GM19324 (cell line): ENCODE results near the gene LRBA.
"Not testable (repeated sequence)": the region's sequence is repeated elsewhere in the genome, so short reads cannot be mapped to it uniquely, and the experiment has no call there.

Experiments used
- ATAC-seq: cut with Tn5 transposase; IDR thresholded peaks from one replicate; pipeline ENCODE4 v1.9.1; 2021; ENCODE audit warnings: mild to moderate bottlenecking, moderate library complexity; ENCODE audit not compliant: unreplicated experiment, low FRiP score

The LRBA gene

DNA sequence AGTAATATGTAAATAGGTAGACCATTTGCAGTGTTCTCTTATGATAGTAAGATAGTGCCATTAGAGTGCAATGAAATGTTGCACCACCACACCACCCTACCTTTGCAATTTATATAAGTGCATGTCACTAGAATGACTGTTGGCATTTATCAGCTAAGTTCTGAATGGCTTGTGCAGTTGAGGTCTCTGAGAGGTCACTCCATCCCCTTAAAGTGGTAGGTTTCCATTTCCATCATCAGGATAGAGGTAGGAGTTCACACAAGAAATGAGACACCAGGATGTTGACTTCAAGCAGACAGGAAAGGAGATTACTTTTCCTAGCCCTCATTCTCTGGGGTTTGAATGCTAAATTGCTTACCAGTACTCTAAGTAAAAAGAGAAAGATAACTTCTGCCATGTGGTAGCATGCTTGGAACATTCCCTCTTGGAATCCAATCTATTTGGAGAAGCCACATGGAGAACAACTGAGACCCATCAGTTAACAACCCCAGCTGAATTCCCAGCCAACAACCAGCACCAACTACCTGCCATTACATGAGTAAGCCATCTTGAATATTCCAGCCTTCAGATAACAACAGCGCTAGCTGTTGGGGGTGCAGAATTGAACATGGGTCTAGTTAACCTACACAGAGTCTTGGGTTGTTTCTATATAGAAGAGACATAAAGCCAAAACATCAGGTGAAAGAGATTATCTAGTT is 6.7 kb upstream of the LRBA start:
- no peak for ATAC-seq

DNA sequence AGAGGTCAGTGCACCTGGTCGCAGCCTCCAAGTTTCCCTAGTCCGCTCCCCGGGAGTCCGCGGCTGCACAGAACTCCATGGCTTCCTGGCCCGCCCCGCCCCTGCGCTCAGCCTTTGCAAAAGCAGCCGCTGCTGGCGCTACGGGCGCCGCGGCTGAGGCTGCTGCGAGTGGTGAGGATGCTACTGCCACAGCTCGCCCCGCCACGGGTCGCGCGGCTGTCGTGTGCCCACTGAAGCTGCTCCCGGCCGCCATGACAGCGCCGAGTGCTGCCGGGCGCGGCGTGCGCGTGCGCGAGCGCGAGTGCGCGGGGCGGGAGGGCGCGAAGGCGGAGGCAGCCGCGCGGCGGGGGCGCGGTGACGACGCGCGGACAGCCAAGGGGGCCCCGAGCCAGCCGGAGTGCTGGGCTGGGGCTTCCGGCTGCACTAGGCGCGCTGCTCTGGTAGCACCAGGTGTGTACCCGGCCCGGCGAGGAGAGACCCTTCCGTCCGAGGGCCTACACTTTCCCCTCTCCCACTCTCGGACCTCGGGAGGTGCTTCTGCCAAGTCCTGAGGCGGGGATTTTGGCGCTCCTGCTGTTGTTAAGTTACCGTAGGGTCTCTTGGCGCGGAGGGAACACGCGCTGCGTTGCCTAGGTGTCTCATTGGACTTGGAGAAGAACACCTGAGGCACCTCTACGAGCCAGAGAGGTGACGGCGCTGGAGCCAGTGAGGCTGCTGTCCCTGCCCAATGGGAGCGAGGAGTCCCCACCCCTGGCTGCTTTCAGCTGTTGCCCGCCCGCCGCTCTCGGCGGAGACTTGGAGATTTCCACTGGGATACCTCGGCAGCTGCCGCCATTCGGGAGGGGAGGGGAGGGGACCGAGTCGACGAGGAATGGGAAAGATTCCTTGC is 619 bp upstream of the LRBA start:
- ATAC-seq = peak; percentile 78

DNA sequence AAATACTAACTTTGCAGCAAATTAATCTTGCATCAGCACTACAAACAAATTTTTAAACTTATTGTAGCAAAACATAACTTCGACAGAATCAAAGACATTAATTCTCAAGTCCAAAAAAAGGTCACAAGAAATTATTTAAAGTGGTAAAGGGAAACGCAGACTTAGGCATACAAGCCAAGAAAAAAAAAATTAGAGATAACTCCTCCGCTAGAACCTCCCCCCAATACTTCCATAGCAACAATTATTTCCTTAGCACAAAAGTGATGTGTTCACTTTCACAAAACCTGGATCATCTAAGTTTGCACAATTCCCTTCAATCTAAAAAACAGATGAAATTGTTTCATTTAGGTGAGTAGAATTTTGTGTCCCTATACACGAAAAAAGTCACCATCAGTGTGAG is 1.1 kb downstream of the LRBA start:
- ATAC-seq = no peak

DNA sequence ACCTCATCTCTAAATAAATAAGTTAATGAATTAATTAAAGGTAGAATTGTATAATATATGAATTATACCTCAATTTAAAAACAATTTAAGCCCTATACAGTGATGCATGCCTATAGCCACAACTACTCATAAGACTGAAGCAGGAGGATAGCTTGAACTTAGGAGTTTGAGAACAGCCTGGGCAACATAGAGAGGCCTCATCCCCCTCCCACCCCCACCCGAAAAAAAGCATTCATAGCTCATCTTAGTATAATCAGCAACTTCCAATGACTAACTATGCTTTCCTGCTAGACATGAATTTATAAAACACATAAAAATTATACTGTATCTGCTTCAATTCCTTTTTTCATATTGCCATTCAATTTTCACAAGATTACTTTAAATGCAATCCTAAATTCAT is 1.6 kb downstream of the LRBA start:
- ATAC-seq = no peak

DNA sequence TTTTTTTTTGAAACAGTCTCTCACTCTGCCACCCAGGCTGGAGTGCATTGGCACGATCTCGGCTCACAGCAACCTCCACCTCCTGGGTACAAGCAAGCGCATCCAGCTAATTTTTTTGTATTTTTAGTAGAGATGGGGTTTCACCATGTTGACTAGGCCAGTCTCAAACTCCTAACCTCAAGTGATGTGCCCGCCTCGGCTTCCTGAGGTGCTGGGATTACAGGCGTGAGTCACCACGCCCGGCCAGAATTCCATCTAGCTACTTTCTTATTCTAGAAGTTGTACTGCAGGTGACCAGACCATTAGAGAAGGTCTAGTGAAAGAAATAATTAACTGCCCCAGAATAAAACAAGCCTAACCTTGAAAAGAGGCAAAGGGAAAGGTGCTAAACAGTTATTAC is 2.3 kb downstream of the LRBA start:
- ATAC-seq = no peak

DNA sequence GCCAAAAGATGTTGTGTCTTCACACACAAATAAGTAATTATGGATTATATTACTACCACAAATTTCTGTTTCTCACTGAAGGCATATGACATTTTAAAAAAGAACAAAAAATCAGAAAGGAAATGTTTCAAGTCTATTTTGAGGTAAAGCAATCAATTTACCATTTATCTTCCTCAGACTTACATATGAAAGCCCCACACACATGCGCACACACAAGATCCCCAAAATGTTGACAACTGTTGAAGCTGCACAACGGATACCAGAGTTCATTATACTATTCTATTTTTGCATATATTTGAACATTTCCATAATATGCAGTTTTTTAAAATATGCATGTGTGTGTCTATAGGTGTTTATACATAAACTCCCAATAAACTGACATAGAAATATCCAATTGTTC is 2.7 kb downstream of the LRBA start:
- no peak for ATAC-seq

DNA sequence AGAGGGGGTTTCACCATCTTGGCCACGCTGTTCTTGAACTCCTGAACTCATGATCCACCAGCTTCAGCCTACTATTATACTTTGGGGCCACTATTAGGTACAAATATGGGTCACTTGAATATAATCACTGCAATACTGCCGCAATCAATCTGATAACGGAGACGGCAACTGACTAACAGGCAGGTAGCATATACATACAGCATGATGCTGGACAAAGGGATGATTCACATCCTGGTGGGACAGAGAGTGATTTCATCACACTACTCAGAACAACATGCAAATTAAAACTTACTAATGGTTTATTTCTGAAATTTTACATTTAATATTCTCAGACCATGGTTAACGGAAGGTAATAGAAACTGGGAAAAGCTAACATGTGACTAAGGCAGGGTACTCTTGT is 10.9 kb downstream of the LRBA start:
- ATAC-seq = no peak

DNA sequence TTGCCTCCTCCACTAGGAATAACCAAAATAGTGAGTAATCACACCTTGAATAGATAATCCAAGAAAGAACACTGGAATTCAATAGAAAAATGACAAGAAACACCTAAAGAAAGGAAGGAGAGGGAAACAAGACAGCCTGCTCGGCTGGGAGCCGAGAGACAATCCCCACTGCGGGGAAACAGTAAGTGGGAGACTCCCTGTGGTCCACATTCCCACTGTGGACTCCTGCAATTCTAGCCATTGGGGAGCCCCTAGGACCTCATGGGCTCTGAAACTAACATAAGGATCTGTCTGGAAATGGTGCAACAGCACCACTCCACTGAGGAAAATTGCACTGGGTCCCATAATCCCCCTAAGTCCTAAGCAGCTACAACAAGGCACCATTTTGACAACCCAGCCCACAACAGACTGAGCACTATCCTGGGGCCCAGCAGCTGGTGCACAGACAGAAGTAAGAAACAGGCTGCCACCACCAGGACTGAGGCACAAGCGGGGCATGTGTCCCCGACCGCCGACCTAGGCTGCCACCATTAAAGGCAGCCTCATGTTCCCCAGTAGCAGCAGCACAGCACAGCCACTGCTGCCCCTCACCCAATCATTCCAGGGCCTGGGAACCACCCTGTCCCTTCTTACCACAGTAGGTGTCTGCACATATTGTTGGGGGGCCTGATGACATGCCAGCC is 14.2 kb downstream of the LRBA start:
- no peak for ATAC-seq

DNA sequence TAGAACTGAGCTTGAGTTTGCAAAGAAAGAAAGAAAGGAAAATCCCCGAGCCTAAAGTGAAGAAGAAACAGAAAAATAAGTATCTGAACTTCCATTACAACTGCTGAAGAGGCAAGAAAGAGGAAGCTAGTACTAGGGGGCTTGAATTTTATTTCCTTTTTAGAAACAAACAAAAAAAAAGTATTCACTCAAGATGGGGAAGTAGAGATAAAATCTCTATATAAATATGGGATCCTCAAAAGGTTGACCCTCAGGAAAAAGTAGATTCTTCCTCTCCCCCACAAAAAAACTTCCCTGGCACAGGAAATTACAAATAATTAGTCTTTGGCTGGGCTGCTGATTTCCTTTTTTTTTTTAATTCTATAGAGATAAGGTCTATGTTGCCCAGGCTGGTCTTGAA is 16.0 kb downstream of the LRBA start:
- ATAC-seq = no peak

DNA sequence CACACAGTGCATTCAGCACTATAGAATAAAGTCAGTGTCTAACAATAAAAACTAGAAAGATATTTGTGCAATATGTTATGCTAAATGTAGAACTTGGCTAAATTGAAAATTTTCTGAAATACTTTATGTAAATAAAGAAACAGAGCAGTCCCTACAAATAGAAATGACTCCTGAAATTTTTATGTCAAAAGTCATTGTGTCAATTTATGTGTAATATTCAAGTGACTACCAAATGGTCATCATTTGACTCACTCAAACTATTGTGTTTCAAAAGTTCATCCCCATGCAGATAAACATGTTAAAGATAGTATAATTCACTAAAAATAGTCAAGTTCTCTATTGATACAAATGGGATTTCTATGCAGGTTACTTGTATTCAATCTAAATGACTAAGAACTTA is 17.9 kb downstream of the LRBA start:
- ATAC-seq = no peak

DNA sequence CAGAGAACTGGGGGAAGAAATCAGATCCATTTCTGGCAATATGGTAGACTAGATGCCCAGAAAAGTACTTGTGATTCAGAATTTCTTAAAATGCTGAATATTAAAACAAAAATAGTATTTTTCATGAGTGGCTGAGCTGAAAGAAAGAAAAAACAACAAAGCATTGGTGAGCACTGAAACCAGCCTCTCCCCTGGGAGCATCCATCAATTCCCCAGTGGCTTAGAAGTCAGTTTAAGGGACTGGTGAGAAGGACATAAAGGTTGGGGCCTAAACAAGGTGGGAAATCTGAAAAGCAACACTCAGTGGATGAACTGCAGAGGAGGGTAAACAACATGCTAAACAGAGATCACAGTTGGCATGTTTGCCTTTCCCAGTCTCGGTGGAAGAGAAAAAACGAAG is 20.4 kb downstream of the LRBA start:
- no peak for ATAC-seq

DNA sequence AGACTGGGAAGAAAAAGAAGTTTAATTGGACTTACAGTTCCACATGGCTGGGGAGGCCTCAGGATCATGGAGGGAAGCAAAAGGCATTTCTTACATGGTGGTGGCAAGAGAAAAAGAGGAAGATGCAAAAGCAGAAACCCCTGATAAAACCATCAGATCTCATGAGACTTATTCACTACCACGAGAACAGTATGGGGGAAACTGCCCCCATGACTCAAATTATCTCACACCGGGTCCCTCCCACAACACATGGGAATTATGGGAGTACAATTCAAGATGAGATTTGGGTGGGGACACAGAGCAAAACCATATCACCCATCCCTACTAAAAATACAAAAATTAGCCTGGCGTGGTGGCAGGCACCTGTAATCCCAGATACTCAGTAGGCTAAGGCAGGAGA is 21.5 kb downstream of the LRBA start:
- ATAC-seq = not testable (repeated sequence)

DNA sequence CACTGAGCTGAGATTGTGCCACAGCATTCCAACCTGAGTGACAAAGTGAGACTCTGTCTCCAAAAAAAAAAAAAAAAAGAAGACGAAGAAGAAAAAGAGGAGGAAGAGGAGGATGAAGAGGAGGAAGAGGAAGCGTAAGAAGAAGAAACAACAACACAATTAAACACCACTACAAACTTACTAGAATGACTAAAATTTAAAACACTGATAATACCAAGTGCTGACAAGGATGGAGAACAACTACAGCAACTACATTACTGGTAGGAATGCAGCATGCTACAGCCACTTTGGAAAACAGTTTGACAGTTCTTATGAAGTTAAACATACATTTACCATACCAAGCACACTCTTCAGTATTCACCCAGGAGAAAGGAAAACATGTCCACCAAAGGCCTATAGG is 24.1 kb downstream of the LRBA start:
- ATAC-seq = no peak

DNA sequence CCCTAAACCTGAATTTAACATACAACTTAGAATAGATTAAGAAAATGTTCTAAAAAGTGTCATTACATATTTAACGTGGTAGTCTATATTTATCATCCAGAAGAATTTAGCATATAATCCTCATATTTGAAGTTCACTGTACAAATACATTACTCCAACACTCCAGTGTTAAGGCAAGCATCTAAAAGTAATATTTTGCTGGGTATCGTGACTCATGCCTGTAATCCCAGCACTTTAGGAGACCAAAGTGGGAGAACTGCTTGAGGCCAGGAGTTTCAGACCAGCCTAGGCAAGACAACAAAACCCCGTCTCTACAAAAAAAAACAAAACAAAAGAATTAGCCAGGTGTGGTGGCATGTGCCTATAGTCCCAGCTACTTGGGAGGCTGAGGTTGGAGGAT is 24.8 kb downstream of the LRBA start:
- ATAC-seq = no peak

DNA sequence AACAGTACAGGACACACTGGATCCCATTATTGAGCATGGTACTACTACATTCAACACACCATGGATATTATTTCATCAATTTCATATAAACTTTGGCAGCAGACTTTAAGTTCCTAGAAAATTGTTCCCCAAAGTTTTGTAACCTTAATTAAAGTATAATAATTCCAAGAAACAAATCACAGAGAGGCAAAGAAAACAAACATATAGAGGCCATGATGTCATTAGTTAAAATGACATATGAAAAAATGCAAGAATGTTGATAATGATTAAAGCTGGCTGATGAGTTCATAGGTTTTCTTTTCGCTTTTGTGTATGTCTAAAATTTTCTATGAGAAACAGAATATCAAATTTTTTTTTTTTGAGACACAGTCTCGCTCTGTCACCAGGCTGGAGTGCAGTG is 26.8 kb downstream of the LRBA start:
- no peak for ATAC-seq

DNA sequence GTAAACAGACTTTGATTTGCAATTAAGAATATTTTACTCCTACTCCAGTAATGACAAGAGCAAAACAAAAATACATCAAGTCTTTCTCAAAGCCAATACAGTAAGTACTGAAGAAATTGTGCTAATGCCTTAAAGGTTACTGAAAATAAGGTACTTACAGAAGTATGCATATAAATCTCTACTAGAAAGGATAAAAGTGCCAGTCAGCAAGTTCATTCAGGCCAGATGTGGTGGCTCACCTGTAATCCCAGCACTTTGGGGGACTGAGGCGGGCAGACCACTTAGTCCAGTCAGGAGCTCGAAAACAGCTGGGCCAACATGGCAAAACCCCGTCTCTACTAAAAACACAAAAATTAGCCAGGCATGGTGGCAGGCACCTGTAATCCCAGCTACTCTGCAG is 27.9 kb downstream of the LRBA start:
- no peak for ATAC-seq

DNA sequence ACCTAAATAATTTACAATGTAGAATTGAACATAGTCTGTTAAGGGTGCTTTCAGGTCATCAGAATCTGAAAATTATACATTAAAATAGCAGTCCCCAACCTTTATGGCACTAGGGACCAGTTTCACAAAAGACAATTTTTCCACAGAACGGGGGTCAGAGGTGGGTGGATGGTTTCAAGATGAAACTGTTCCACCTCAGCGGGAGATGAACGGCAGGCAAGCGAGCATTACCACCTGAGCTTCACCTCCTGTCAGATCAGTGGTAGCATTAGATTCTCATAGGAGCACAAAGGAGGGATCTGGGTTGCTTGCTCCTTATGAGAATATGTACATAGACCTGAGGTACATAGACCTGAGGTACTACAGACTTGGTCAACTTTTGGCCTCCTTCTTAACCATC is 29.0 kb downstream of the LRBA start:
- no peak for ATAC-seq

DNA sequence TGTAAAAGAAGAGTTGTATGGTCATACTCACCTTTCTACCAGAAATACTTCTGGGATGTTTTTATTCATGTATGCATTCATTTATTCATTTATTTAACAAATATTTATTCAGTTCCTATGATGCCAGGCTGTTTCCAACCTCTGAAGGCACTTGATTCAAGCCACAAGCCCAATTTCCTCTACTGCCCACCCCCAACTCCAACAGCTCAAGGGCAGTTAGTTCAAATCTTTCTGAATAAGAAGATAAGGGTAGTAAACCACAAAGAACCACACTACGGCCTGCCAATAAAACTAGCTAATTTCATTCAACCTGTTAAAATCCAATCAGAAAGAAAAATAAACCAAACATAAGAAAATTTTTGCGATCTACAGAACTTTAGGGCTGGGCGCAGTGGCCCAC is 31.2 kb downstream of the LRBA start:
- ATAC-seq = no peak

DNA sequence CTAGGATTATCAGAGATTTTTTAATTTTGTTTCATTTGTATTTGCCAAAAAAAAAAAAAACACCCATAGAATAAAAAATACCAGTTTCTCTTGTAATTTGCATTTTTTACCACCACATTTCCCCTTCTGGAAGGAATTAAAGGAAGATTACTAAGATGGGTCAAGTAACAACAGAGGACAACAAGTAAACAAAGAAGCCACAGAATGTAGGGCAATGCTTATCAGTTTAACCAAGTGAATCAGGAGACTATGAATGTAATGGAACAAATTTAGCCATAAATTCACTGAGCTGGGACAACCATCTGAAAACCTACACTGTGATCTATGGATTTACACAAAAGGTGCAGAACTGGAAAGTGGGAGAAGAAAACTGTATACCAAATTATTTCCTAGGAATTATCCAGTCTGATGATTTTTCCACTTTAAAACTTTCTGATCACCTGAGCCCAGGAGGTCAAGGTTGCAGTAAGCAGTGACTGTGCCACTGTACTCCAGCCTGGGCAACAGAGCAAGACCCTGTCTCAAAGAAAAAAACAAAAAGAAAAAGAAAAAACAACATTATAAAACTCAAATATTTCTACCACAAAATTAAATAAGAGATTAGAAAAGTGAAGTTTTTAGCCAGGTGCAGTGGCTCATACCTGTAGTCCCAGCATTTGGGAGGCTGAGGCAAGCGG is 32.4 kb downstream of the LRBA start:
- ATAC-seq = no peak

DNA sequence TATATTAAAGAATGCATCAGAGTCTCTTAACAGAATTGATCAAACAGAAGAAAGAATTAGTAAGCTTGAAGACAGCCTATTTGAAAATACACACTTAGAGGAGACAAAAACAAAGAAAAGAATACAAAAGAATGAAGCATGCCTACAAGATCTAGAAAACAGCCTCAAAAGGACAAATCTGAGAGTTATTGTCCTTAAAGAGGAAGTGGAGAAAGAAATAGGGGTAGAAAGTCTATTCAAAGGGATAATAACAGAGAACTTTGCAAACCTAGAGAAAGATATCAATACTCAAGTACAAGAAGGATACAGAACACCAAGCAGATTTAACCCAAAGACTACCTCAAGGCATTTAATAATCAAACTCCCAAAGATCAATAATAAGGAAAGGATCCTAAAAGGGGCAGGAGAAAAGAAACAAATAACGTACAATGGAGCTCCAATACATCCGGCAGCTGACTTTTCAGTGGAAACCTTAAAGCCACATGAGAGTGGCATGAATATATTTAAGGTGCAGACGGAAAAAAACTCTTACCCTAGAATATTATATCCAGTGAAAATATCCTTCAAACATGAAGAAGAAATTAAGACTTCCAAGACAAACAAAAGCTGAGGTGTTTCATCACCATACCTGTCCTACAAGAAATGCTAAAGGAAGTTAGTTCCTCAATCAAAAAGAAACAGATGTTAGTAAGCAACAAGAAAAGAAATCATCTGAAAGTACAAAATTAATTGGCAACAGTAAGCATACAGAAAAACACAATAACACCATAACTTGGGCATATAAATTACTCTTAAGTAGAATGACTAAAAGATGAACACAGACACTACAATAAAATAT is 36.1 kb downstream of the LRBA start:
- ATAC-seq = no peak
